HG03108 (cell line): ENCODE measurements around the gene GPM6B.
"Not testable (repeated sequence)": the region's sequence is repeated elsewhere in the genome, so short reads cannot be mapped to it uniquely, and the experiment has no call there.

Experiments used
- ATAC-seq: cut with Tn5 transposase; IDR thresholded peaks from one replicate; pipeline ENCODE4 v1.9.1; 2021; ENCODE audit warnings: moderate library complexity; ENCODE audit not compliant: unreplicated experiment

The GPM6B gene

DNA sequence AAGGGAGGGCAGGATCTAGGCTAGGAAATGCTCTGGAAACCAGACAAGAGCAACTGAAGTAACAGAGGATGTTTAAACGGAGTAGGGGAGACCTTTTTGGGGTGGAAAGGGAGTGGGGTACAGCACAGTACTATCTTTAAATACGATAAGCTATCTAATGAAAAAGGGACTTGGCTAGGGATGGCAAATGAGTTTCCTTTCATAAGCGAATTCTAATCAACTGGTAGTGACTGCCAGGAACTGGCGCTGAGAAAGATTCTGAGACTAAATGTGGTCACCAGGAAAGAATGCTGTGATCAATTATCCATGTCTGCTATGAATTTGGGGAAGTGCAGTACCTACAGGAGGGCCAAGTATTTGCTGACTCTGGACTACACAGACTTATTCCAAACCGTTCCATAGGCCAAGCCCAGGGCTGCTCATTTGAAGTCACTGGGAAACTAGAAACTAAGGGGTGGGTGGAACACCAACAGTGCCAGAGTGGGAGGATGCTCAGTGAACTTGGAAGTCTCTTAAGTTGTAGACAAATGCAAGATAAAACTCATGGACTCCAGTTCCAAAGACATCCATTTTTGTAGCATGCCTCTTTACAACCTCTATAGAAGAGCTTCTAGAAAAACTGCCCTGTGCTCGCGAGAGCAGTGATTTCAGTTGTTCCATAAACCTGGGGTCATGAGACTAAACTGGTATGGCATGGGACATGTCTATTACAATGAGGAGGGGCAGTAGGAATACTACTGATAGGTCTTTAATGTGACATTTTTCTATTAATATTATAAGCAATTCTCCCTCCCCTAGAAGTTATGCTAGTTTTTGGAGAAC is 84.4 kb downstream of the GPM6B start:
- ATAC-seq, result no peak

- not testable (repeated sequence) for ATAC-seq
These were observed 86.4 kb downstream of the GPM6B start for GRCh38 chrX:13730523-13730922.

GRCh38 chrX:13726583-13726982 is 90.3 kb downstream of the GPM6B start:
- ATAC-seq, result not testable (repeated sequence)

GRCh38 chrX:13724878-13725277 is 92.0 kb downstream of the GPM6B start:
- not testable (repeated sequence) for ATAC-seq

GRCh38 chrX:13721819-13722519 is 94.9 kb downstream of the GPM6B start:
- ATAC-seq, result no peak

DNA sequence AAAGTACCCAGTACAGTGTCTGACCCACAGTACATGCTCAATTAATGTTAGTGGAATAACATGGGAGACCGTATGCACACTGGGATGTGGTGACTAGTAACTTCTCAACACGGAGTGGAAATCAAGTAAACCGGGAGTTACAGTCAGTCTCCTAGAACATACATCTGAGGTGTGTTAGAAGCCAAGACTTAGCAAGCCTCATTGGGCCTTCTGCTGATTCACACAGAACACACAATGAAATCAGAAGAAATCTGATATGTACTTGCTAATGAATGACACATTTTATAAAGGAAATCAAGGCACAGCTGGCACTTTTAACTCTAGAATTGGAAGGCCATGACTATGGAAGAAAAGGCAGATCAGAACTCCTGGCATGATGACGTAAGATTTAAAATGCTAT is 95.5 kb downstream of the GPM6B start:
- ATAC-seq, result no peak
